ENCODE results near the gene CCND3. TPM values are rescaled to one million over a fixed set of nuclear protein-coding genes. Genes with fewer than 3 reads are reported as not detected.
A peak's percentile ranks its signal among the peaks of the same experiment; 100 is the strongest.

CCND3 gene
- total and polyA plus RNA-seq, 2 of the 13 experiments (the other 11 are each of a cell fraction or from before 2014, with no cell fraction given): 4.3 to 7.2 TPM

- TF ChIP-seq ZNF562 (CRISPR knock-in tag; IDR thresholded peaks at IDR 0.05; ENCODE audit: borderline replicate concordance) (no peak), NCOA2 (CRISPR knock-in tag; IDR thresholded peaks at IDR 0.05) (peak; percentile 62), CBX2 (IDR thresholded peaks at IDR 0.05; ENCODE audit: low read depth, low read length) (no peak), CBX2 (CRISPR knock-in tag; IDR thresholded peaks at IDR 0.05; ENCODE audit: low read depth) (0 out of 2 replicates have a peak, but pooled peaks have one; percentile 49), EED (CRISPR knock-in tag; IDR thresholded peaks at IDR 0.05) (peak; percentile 80; the same call in 1 of the 2 replicates), TEAD2 (CRISPR knock-in tag; IDR thresholded peaks at IDR 0.05) (no peak), ZNF883 (CRISPR knock-in tag; IDR thresholded peaks at IDR 0.05; ENCODE audit: not compliant biosample characterization) (peak; percentile 91), CHCHD3 (CRISPR knock-in tag; IDR thresholded peaks at IDR 0.05) (no peak; the same call in 1 of the 2 replicates), ZNF800 (CRISPR knock-in tag; IDR thresholded peaks at IDR 0.05) (peak; percentile 95), ZNF878 (CRISPR knock-in tag; IDR thresholded peaks at IDR 0.05) (peak; percentile 77), DRAP1 (CRISPR knock-in tag; IDR thresholded peaks at IDR 0.05) (peak; percentile 74; the same call in 1 of the 2 replicates), NR2C2 (CRISPR knock-in tag; IDR thresholded peaks at IDR 0.05; ENCODE audit: borderline replicate concordance) (peak; percentile 85), NFE2 (CRISPR knock-in tag; IDR thresholded peaks at IDR 0.05) (no peak), PHF8 (CRISPR knock-in tag; IDR thresholded peaks at IDR 0.05) (peak; percentile 92), TAF15 (IDR thresholded peaks at IDR 0.05; ENCODE audit: low read depth, low read length, poor library complexity, severe bottlenecking) (no peak), SNAI1 (CRISPR knock-in tag; IDR thresholded peaks at IDR 0.05; ENCODE audit: borderline replicate concordance) (peak; percentile 87; the same call in 1 of the 2 replicates), POGK (CRISPR knock-in tag; conservative IDR thresholded peaks at IDR 0.05) (peak; percentile 76), LRRFIP1 (CRISPR knock-in tag; conservative IDR thresholded peaks at IDR 0.05) (no peak), KAT2B (IDR thresholded peaks at IDR 0.05; ENCODE audit: borderline replicate concordance, low read depth, low read length) (no peak), ZNF879 (CRISPR knock-in tag; IDR thresholded peaks at IDR 0.05) (no peak), RCOR2 (CRISPR knock-in tag; IDR thresholded peaks at IDR 0.05) (no peak; the same call in 1 of the 2 replicates)
Observed at GRCh38 chr6:41920921-41921711, 20.5 kb downstream of the CCND3 start, which contains the start of the genes BYSL and MED20 (continued).
